ENCODE results near the gene SYNE3.
A peak's percentile ranks its signal among the peaks of the same experiment; 100 is the strongest.
"Not testable (repeated sequence)": the region's sequence is repeated elsewhere in the genome, so short reads cannot be mapped to it uniquely, and the experiment has no call there.

SYNE3 gene

GRCh38 chr14:95523051-95523814, 6.8 kb upstream of the SYNE3 start:
- DNase-seq, result peak; percentile 30 to 48 (median 40)

GRCh38 chr14:95522556-95522955, 6.1 kb upstream of the SYNE3 start:
- peak; percentile 54 to 80 (median 66) for DNase-seq

- peak in 2 of 4 experiments; percentile 41 to 55 for DNase-seq
Observed at GRCh38 chr14:95522116-95522515, 5.7 kb upstream of the SYNE3 start.

GRCh38 chr14:95521001-95521400, 4.6 kb upstream of the SYNE3 start:
- DNase-seq, result no peak

- peak; percentile 72 to 89 (median 85) for DNase-seq
Observed at GRCh38 chr14:95520346-95520745, 3.9 kb upstream of the SYNE3 start.

- peak; percentile 85 to 92 (median 89) for DNase-seq
Observed at GRCh38 chr14:95519699-95520098, 3.2 kb upstream of the SYNE3 start.

- DNase-seq, result peak in 3 of 4 experiments; percentile 27 to 52 (median 50)
Observed at GRCh38 chr14:95518045-95518751, 1.7 kb upstream of the SYNE3 start.

GRCh38 chr14:95515596-95516552, 576 bp downstream of the SYNE3 start:
- DNase-seq, result peak; percentile 87 to 95 (median 90)

GRCh38 chr14:95515080-95515489, 1.4 kb downstream of the SYNE3 start:
- DNase-seq, result peak in 3 of 4 experiments; percentile 24 to 51 (median 37)

- DNase-seq, result no peak
Observed at GRCh38 chr14:95514131-95515079, 2.0 kb downstream of the SYNE3 start.

GRCh38 chr14:95513291-95513690, 3.2 kb downstream of the SYNE3 start:
- DNase-seq, result peak in 1 of 4 experiments; percentile 29

- no peak for DNase-seq
Observed at GRCh38 chr14:95511687-95512086, 4.8 kb downstream of the SYNE3 start.

- no peak for DNase-seq
Observed at GRCh38 chr14:95510804-95511203, 5.6 kb downstream of the SYNE3 start.

- DNase-seq, result not testable (repeated sequence)
Observed at GRCh38 chr14:95510344-95510743, 6.1 kb downstream of the SYNE3 start.

- no peak for DNase-seq
Observed at GRCh38 chr14:95509495-95509894, 7.0 kb downstream of the SYNE3 start.

GRCh38 chr14:95508377-95508776, 8.1 kb downstream of the SYNE3 start:
- DNase-seq, result no peak

GRCh38 chr14:95507701-95508103, 8.7 kb downstream of the SYNE3 start:
- DNase-seq, result peak in 2 of 4 experiments; percentile 27 to 39

- peak; percentile 92 to 96 (median 94) for DNase-seq
Observed at GRCh38 chr14:95507174-95507573, 9.3 kb downstream of the SYNE3 start.

- no peak for DNase-seq
Observed at GRCh38 chr14:95505030-95505589, 11.3 kb downstream of the SYNE3 start.

GRCh38 chr14:95504135-95505029, 12.1 kb downstream of the SYNE3 start:
- DNase-seq, result no peak

Measured in suppressor macrophage (primary cell).